HG03575 (cell line): Measurements from ENCODE around the gene NUP188.
"Not testable (repeated sequence)": the region's sequence is repeated elsewhere in the genome, so short reads cannot be mapped to it uniquely, and the experiment has no call there.

Source experiments
- ATAC-seq: cut with Tn5 transposase; IDR thresholded peaks from one replicate; pipeline ENCODE4 v1.9.1; 2021; ENCODE audit not compliant: unreplicated experiment, insufficient number of reproducible peaks, low FRiP score; ENCODE audit errors: extremely low read depth

NUP188 gene

GRCh38 chr9:128940946-128941755 lies 6.3 kb upstream of the NUP188 start:
- ATAC-seq = no peak

- ATAC-seq = no peak
Measured at GRCh38 chr9:128943832-128944620, 3.5 kb upstream of the NUP188 start.

DNA sequence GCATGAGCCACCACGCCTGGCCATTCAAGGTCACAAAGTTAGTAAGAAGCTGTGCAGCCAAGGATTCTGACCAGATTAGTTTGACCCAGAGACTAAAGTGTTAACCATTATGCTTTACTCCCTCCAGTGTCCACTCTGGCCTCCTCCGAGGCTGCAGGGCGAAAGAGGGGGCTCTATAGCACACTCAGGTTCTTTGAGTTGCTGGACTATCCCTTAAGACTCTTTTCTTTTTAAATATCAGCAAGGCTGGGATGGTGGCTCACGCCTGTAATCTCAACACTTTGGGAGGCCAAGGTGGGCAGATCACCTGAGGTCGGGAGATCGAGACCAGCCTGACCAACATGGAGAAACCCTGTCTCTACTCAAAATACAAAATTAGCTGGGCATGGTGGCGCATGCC lies 2.5 kb upstream of the NUP188 start:
- ATAC-seq = not testable (repeated sequence)

DNA sequence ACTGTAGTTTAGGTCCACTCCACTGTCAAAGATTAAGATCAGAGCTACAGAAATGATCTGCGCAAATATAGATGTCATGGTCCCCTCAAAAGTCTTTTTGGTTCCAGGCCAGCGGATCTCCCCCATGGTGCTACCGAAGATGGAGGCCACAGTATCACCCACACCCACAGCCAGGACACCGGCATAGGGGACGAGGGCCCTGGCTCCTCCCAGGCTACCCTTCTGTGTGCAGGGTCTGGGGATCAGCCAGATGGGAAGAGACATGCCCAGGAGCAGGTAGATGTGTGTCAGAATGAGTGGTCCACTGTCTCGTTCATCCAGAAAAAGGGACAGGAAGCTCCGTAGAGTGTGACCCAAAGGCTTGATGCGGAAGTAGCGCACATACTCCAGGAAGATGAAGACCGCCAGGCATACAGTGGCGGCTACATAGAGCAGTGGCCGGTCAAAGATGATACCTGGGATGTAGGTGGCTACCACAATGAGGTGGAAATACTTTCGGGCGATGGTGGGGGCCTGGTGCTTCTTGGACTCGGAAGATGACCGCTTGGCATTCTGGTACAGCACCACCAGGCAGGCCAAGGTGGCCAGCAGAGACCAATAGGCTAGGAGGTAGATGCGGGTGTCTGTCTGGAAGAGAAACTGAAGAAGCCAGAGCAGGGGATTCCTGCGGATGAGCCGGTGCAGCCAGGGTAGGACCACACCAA lies 1.5 kb upstream of the NUP188 start:
- no peak for ATAC-seq

DNA sequence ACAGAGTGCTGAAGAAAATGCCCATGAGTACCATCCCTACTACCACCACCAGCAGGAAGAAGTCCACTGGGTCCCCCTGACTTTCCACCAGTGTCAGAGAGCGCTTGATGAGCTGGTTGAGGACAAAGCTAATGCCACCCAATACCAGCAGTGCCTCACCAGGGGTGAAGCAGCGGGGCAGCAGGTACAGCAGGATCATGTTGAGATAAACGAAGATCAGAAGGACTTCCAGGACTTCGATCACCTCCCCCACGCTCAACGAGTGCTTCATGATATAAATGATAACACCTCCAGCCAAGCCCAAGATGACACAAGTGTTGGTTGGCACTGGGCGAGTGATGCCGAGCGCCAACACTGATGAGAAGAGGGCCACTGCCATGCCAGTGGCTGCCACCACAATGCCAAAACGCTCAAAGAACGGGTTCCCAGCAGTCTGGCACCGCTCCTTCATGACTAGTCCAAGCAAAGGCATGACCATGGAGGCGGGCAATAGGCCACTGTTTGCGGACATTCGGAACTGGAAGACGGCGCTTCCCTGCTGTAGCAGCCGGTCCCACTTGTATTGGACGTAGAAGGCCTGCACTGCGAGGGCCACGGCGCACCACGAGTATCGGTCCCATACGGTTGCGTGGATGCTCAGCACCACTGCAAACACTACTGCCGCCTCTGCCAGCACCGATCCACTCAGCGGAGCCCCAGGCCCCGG lies 775 bp upstream of the NUP188 start:
- no peak for ATAC-seq

GRCh38 chr9:128947277-128947526 lies 297 bp upstream of the NUP188 start:
- ATAC-seq = no peak

DNA sequence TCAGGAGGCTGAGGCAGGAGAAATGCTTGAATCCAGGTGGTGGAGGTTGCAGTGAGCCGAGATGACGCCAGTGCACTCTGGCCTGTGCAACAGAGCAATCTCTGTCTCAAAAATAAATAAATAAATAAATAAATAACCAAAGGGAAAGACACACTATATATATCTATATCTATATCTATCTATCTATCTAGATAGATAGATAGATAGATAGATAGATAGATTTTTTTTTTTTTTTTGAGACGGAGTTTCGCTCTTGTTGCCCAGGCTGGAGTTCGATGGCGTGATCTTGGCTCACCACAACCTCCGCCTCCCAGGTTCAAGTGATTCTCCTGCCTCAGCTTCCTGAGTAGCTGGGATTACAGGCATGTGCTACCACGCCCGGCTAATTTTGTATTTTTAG lies 13.9 kb downstream of the NUP188 start:
- not testable (repeated sequence) for ATAC-seq

DNA sequence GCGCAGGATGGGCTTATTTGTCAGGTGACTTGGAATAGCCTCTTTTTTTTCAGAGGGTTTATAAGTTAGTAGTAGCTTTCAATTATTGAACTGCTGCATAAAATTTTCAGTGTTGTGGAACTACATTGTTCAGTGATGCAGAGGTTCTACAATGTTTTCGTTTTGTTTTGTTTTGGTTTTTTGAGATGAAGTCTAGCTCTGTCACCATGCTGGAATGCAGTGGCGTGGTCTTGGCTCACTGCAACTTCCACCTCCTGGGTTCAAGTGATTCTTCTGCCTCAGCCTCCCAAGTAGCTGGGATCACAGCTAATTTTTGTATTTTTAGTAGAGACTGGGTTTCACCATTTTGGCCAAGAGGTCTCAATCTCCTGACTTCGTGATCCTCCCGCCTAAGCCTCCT lies 22.0 kb downstream of the NUP188 start:
- no peak for ATAC-seq

GRCh38 chr9:128972956-128973355 lies 25.5 kb downstream of the NUP188 start:
- ATAC-seq = no peak

DNA sequence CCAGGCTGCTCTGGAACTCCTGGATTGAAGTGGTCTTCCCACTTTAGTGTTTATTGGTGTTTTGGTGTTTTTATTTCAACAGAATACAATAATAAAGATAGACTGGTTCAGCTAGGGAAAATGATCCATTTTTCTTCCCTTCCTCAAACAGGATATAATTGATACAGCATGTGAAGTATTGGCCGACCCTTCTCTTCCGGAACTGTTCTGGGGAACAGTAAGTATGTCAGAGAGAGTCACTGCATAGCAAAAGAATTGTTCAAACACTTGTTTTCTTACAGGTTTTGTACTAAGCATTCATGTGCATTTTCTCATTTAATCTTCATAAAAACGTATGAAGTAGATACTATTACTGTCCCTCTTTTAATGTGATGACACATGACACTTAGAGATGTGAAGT lies 31.6 kb downstream of the NUP188 start:
- no peak for ATAC-seq

DNA sequence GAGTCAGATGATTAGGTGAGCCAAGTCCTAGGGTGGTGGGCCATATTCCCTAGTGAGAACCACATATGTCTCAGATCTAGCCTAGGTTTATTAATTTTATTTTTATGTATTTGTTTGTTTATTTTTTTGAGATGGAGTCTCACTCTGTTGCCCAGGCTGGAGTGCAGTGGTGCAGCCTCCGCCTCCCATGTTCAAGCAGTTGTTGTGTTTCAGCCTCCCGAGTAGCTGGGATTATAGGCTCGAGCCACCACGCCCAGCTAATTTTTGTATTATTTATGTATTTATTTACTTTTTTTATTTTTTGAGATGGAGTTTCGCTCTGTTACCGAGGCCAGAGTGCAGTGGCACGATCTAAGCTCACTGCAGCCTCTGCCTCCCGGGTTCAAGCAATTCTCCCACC lies 36.0 kb downstream of the NUP188 start:
- no peak for ATAC-seq

DNA sequence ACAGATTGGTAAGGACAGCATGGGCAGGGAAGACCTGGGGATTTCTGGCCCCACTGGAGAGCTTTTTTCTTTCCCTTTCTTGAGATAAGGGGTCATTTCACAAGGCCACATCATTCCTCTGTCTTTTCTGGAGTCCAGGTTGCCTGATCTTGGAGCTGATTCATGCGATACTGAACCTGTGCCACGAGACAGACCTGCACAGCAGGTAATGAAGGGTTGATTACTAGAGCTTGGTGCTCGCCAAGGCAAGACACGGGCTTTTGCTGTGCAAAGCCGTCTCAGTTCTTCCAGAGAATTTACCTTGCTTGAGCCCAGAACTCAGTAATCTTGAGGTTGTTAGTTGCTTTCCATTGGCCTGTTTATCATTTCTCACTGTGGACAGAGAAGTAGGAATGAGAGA lies 39.2 kb downstream of the NUP188 start:
- ATAC-seq = no peak

DNA sequence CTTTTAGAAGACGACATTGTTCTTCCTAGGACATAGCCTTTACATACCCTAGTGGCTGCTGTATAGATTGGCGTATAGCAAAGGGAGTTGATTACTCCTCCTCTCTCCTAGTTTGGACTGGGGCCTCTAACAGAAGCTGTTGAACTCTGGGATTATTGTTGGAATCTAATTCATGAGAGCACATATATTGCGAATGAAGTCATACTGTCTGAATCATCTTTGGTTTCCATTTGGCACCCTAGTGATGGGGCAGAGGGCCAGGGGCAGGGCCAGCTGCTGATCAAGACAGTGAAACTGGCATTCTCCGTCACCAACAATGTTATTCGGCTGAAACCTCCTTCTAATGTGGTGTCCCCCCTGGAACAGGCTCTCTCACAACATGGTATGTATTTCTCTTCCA lies 40.3 kb downstream of the NUP188 start:
- no peak for ATAC-seq

- no peak for ATAC-seq
Measured at GRCh38 chr9:128992995-128993394, 45.5 kb downstream of the NUP188 start.

- ATAC-seq = no peak
Measured at GRCh38 chr9:128995791-128996190, 48.3 kb downstream of the NUP188 start.

- ATAC-seq = no peak
Measured at GRCh38 chr9:128998462-128998861, 51.0 kb downstream of the NUP188 start.

- ATAC-seq = no peak
Measured at GRCh38 chr9:128999581-129000206, 52.2 kb downstream of the NUP188 start.

DNA sequence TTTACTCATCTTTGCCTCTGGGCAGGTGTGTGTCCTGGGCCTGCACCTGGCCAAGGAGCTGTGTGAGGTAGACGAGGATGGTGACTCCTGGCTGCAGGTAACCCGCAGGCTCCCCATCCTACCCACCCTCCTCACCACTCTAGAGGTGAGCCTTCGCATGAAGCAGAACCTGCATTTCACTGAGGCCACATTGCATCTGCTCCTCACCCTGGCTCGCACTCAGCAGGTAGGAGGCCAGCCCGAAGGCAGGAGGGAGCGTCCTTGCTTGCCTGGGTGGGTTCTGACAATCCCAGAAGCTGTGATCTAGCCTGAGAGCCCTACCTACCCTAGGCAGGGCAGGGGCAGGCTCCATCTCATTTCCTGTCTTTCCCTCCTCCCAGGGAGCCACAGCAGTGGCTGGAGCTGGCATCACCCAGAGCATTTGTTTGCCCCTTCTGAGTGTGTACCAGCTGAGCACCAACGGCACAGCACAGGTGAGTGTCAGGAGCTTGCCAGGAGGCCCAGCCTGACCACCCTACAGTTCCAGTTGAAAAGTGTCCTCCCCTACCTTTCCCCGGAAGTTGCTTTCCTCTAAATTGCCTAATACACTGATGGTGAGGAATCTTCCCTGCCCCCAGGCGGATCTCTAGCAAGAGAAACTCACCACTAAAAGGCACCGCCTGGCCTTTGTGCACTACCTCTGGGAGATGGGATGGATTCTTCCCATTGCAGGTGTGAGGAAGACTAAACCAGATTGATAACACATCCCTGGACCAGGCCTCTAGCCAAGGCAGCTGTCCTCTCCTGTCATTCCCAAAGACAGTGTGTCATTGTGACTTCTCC lies 54.2 kb downstream of the NUP188 start:
- ATAC-seq = no peak
